Cardiac septum (tissue), 1 donor: ENCODE results near the gene UTF1. TPM values are rescaled to one million over a fixed set of nuclear protein-coding genes. Genes with fewer than 3 reads are reported as not detected.

ENCODE experiments used
- microRNA-seq: library from miRNA; unstranded; fragments of <30 nt; microRNA quantifications from one replicate; pipeline ENCODE4 v1.2.0, GENCODE V29; 2020
- total RNA-seq: library from RNA; stranded (reverse); fragmentation: NEBNext Ultra II Directional; extraction: Animal tissue kit (Norgen Biotek cat#: 25700); gene quantifications from one replicate; pipeline ENCODE4 v1.2.1, GENCODE V29; 2021
- donor health status: DM: no; HTN: no; CAD: no.

UTF1 gene
- total RNA-seq, 1 donor from 2014 or later, result not detected

Small RNA genes lying within 50 kb of the gene (microRNA-seq; reads per million reads assigned to microRNA genes)
- 3.6 reads per million for gene MIR202

Other genes starting within 250 kb of the UTF1 start
- 0.19 TPM for gene ADGRA1, start 142.3 kb upstream of the UTF1 start, total RNA-seq
- 0.05 TPM for gene KNDC1, start 70.0 kb upstream of the UTF1 start, total RNA-seq
- 0.40 TPM for gene VENTX, start 7.6 kb downstream of the UTF1 start, total RNA-seq
- gene ADAM8, start 46.7 kb downstream of the UTF1 start, total RNA-seq, result 4.3 TPM
- 39.4 TPM for gene TUBGCP2, start 78.7 kb downstream of the UTF1 start, total RNA-seq
- gene ZNF511, start 78.7 kb downstream of the UTF1 start, total RNA-seq, result 34.4 TPM
- gene CALY, start 106.7 kb downstream of the UTF1 start, total RNA-seq, result not detected
- gene PRAP1, start 117.2 kb downstream of the UTF1 start, total RNA-seq, result not detected
- gene FUOM, start 127.8 kb downstream of the UTF1 start, total RNA-seq, result 6.1 TPM
- gene ECHS1, start 143.1 kb downstream of the UTF1 start, total RNA-seq, result 152 TPM
- 2.9 TPM for gene PAOX, start 149.0 kb downstream of the UTF1 start, total RNA-seq
- gene MTG1, start 163.9 kb downstream of the UTF1 start, total RNA-seq, result 21.6 TPM
- gene SPRN, start 194.4 kb downstream of the UTF1 start, total RNA-seq, result not detected
- gene SCART1, start 223.7 kb downstream of the UTF1 start, total RNA-seq, result 1.0 TPM